ENCODE measurements around the gene ANO7.

ANO7 gene

GRCh38 chr2:241208058-241208457 lies 19.6 kb downstream of the ANO7 start:
- Histone ChIP-seq H3K4me1 (ENCODE audit: control insufficient read depth, low read length) (no peaks in the 10 kb centered on the region), H3K36me3 (ENCODE audit: control insufficient read depth, low read length) (no peaks in the 10 kb centered on the region), H3F3A (ENCODE audit: control insufficient read depth, insufficient read depth) (no peaks in the 10 kb centered on the region), H3K9me2 (replicated peaks; ENCODE audit: control insufficient read depth, low read length) (no peaks in the 10 kb centered on the region), H3K4me2 (ENCODE audit: low read length) (no peak overlapping the region), H3K27ac (ENCODE audit: low read depth, low read length) (no peak overlapping the region), H3K79me2 (ENCODE audit: control insufficient read depth, low read length) (no peaks in the 10 kb centered on the region), H4K20me1 (ENCODE audit: control insufficient read depth, insufficient read depth, low read depth, low read length) (no peaks in the 10 kb centered on the region), H3K4me3 (ENCODE audit: low read length) (no peak overlapping the region), H3K9me3 (ENCODE audit: control insufficient read depth, insufficient read depth, low read length) (no peaks in the 10 kb centered on the region), H3K27me3 (ENCODE audit: control insufficient read depth, low read length) (no peaks in the 10 kb centered on the region)
- no peak for TF ChIP-seq EZH2phosphoT487 (IDR thresholded peaks at IDR 0.05; ENCODE audit: borderline replicate concordance, low read length)
- TF ChIP-seq CTCF (IDR thresholded peaks at IDR 0.05; ENCODE audit: low read depth, low read length, poor library complexity, severe bottlenecking), result no peak

GRCh38 chr2:241209271-241209670 lies 20.8 kb downstream of the ANO7 start:
- Histone ChIP-seq H4K20me1 (ENCODE audit: control insufficient read depth, insufficient read depth, low read depth, low read length) (no peaks in the 10 kb centered on the region), H3K9me3 (ENCODE audit: control insufficient read depth, insufficient read depth, low read length) (no peaks in the 10 kb centered on the region), H3K4me3 (ENCODE audit: low read length) (no peak overlapping the region), H3K4me1 (ENCODE audit: control insufficient read depth, low read length) (no peaks in the 10 kb centered on the region), H3K27ac (ENCODE audit: low read depth, low read length) (no peak overlapping the region), H3K27me3 (ENCODE audit: control insufficient read depth, low read length) (no peaks in the 10 kb centered on the region), H3K36me3 (ENCODE audit: control insufficient read depth, low read length) (no peaks in the 10 kb centered on the region), H3F3A (ENCODE audit: control insufficient read depth, insufficient read depth) (no peaks in the 10 kb centered on the region), H3K4me2 (ENCODE audit: low read length) (no peak overlapping the region), H3K79me2 (ENCODE audit: control insufficient read depth, low read length) (no peaks in the 10 kb centered on the region), H3K9me2 (replicated peaks; ENCODE audit: control insufficient read depth, low read length) (no peaks in the 10 kb centered on the region)
- no peak for TF ChIP-seq CTCF (IDR thresholded peaks at IDR 0.05; ENCODE audit: low read depth, low read length, poor library complexity, severe bottlenecking)
- TF ChIP-seq EZH2phosphoT487 (IDR thresholded peaks at IDR 0.05; ENCODE audit: borderline replicate concordance, low read length), result no peak

GRCh38 chr2:241211276-241211675 lies 22.8 kb downstream of the ANO7 start:
- no peak overlapping the region for H3K4me2 ChIP-seq (ENCODE audit: low read length)
- TF ChIP-seq CTCF (IDR thresholded peaks at IDR 0.05; ENCODE audit: low read depth, low read length, poor library complexity, severe bottlenecking), result no peak
- no peak for TF ChIP-seq EZH2phosphoT487 (IDR thresholded peaks at IDR 0.05; ENCODE audit: borderline replicate concordance, low read length)
- no peaks in the 10 kb centered on the region for H3K9me3 ChIP-seq (ENCODE audit: control insufficient read depth, insufficient read depth, low read length)

GRCh38 chr2:241213041-241213440 lies 24.6 kb downstream of the ANO7 start:
- no peak overlapping the region for H3K4me3 ChIP-seq (ENCODE audit: low read length)
- no peak overlapping the region for H3K4me2 ChIP-seq (ENCODE audit: low read length)
- no peak overlapping the region for H3K27ac ChIP-seq (ENCODE audit: low read depth, low read length)
- no peaks in the 10 kb centered on the region for H3K79me2 ChIP-seq (ENCODE audit: control insufficient read depth, low read length)
- no peaks in the 10 kb centered on the region for H3K9me3 ChIP-seq (ENCODE audit: control insufficient read depth, insufficient read depth, low read length)
- H3K9me2 ChIP-seq (replicated peaks; ENCODE audit: control insufficient read depth, low read length), result no peaks in the 10 kb centered on the region
- H3K4me1 ChIP-seq (ENCODE audit: control insufficient read depth, low read length), result peaks cover 5% of the 10 kb centered on the region
- no peak for TF ChIP-seq EZH2phosphoT487 (IDR thresholded peaks at IDR 0.05; ENCODE audit: borderline replicate concordance, low read length)
- TF ChIP-seq CTCF (IDR thresholded peaks at IDR 0.05; ENCODE audit: low read depth, low read length, poor library complexity, severe bottlenecking), result no peak
- 0 out of 2 replicates have a peak, but pooled peaks cover 3% of the 10 kb centered on the region for H3K27me3 ChIP-seq (ENCODE audit: control insufficient read depth, low read length)
- H3K36me3 ChIP-seq (ENCODE audit: control insufficient read depth, low read length), result no peaks in the 10 kb centered on the region
- H3F3A ChIP-seq (ENCODE audit: control insufficient read depth, insufficient read depth), result no peaks in the 10 kb centered on the region
- H4K20me1 ChIP-seq (ENCODE audit: control insufficient read depth, insufficient read depth, low read depth, low read length), result no peaks in the 10 kb centered on the region

More at GRCh38 chr2:241211276-241211675, 22.8 kb downstream of the ANO7 start:
- Histone ChIP-seq H3F3A (ENCODE audit: control insufficient read depth, insufficient read depth) (no peaks in the 10 kb centered on the region), H3K36me3 (ENCODE audit: control insufficient read depth, low read length) (no peaks in the 10 kb centered on the region), H3K9me2 (replicated peaks; ENCODE audit: control insufficient read depth, low read length) (no peaks in the 10 kb centered on the region), H3K4me3 (ENCODE audit: low read length) (no peak overlapping the region), H3K27ac (ENCODE audit: low read depth, low read length) (no peak overlapping the region), H3K4me1 (ENCODE audit: control insufficient read depth, low read length) (no peaks in the 10 kb centered on the region), H4K20me1 (ENCODE audit: control insufficient read depth, insufficient read depth, low read depth, low read length) (no peaks in the 10 kb centered on the region), H3K79me2 (ENCODE audit: control insufficient read depth, low read length) (no peaks in the 10 kb centered on the region), H3K27me3 (ENCODE audit: control insufficient read depth, low read length) (no peaks in the 10 kb centered on the region)

Data from DOHH2 (cell line).